ENCODE data around the gene CKS1B. TPM values are rescaled to one million over a fixed set of nuclear protein-coding genes. Genes with fewer than 3 reads are reported as not detected.

Gene CKS1B
- total RNA-seq, 2 donors from 2014 or later = 145 to 229 TPM

- Histone ChIP-seq H3K27ac (ENCODE audit: low read depth, low read length) (peak within 1 kb of the TSS; percentile 93), H3K9ac (ENCODE audit: extremely low read depth, low read length, poor library complexity, severe bottlenecking) (peak within 1 kb of the TSS; percentile 68), H3K4me3 (ENCODE audit: low read length) (peak within 1 kb of the TSS; percentile 98), H3K36me3 (ENCODE audit: control insufficient read depth, insufficient read depth, low read length) (peaks cover 58% of the 10 kb centered on the region), H3K4me1 (ENCODE audit: control insufficient read depth, insufficient read depth, low read length) (peaks cover 6% of the 10 kb centered on the region), H3K9me3 (ENCODE audit: control insufficient read depth, low read length) (no peaks in the 10 kb centered on the region), H3K27me3 (ENCODE audit: control insufficient read depth, insufficient read depth, low read length, poor library complexity, severe bottlenecking) (no peaks in the 10 kb centered on the region)
- peak within 1 kb of the TSS; percentile 82 for H3K27ac Mint-ChIP-seq
- H3K9me3 Mint-ChIP-seq = no peaks in the 10 kb centered on the region
- DNase-seq = peak; percentile 93
- peak within 1 kb of the TSS; percentile 77 for H3K4me3 Mint-ChIP-seq
- TF ChIP-seq CTCF (conservative IDR thresholded peaks at IDR 0.05) = peak; percentile 74
- peaks cover 30% of the 10 kb centered on the region for H3K4me1 Mint-ChIP-seq
- WGBS, 2 experiments (ENCODE audit: insufficient coverage in 1 of 2, insufficient read length in 1 of 2) = 1% methylated on average over 24 to 93 of the region's 93 CpGs
- H3K36me3 Mint-ChIP-seq (ENCODE audit: low read depth) = peaks cover 41% of the 10 kb centered on the region
- H3K27me3 Mint-ChIP-seq (ENCODE audit: insufficient read depth) = no peaks in the 10 kb centered on the region
Measured at GRCh38 chr1:154961207-154962155, 13.0 kb upstream of the CKS1B start, which contains the start of gene PYGO2. Gene PYGO2 (minus strand): TSS chr1:154961782. CDS start chr1:154961576, 206 bp downstream.

GRCh38 chr1:154962156-154962749 is 12.2 kb upstream of the CKS1B start:
- peaks cover 66% of the 10 kb centered on the region for H3K36me3 ChIP-seq (ENCODE audit: control insufficient read depth, insufficient read depth, low read length)
- Mint-ChIP-seq H3K4me1 (peaks cover 22% of the 10 kb centered on the region), H3K27me3 (ENCODE audit: insufficient read depth) (no peaks in the 10 kb centered on the region), H3K4me3 (peak overlapping the region; percentile 77), H3K36me3 (ENCODE audit: low read depth) (peaks cover 49% of the 10 kb centered on the region), H3K27ac (peak overlapping the region; percentile 82), H3K9me3 (no peaks in the 10 kb centered on the region)
- H3K4me3 ChIP-seq (ENCODE audit: low read length) = peak overlapping the region; percentile 98
- no peaks in the 10 kb centered on the region for H3K9me3 ChIP-seq (ENCODE audit: control insufficient read depth, low read length)
- H3K27ac ChIP-seq (ENCODE audit: low read depth, low read length) = peak overlapping the region; percentile 93
- no peak for TF ChIP-seq CTCF (conservative IDR thresholded peaks at IDR 0.05)
- H3K4me1 ChIP-seq (ENCODE audit: control insufficient read depth, insufficient read depth, low read length) = no peaks in the 10 kb centered on the region
- 19 to 36% methylated on average over 10 to 25 of the region's 25 CpGs for WGBS, 2 experiments (ENCODE audit: insufficient coverage in 1 of 2, insufficient read length in 1 of 2)
- H3K9ac ChIP-seq (ENCODE audit: extremely low read depth, low read length, poor library complexity, severe bottlenecking) = peak overlapping the region; percentile 68
- DNase-seq = peak; percentile 81
- H3K27me3 ChIP-seq (ENCODE audit: control insufficient read depth, insufficient read depth, low read length, poor library complexity, severe bottlenecking) = no peaks in the 10 kb centered on the region

GRCh38 chr1:154962795-154963330 is 11.6 kb upstream of the CKS1B start:
- no peak for TF ChIP-seq CTCF (conservative IDR thresholded peaks at IDR 0.05)
- Mint-ChIP-seq H3K36me3 (ENCODE audit: low read depth) (peaks cover 54% of the 10 kb centered on the region), H3K4me1 (peaks cover 16% of the 10 kb centered on the region), H3K27ac (peak overlapping the region; percentile 82), H3K9me3 (no peaks in the 10 kb centered on the region), H3K4me3 (peak overlapping the region; percentile 77), H3K27me3 (ENCODE audit: insufficient read depth) (no peaks in the 10 kb centered on the region)
- no peaks in the 10 kb centered on the region for H3K27me3 ChIP-seq (ENCODE audit: control insufficient read depth, insufficient read depth, low read length, poor library complexity, severe bottlenecking)
- peak overlapping the region; percentile 98 for H3K4me3 ChIP-seq (ENCODE audit: low read length)
- no peaks in the 10 kb centered on the region for H3K9me3 ChIP-seq (ENCODE audit: control insufficient read depth, low read length)
- no peak overlapping the region for H3K27ac ChIP-seq (ENCODE audit: low read depth, low read length)
- 65 to 89% methylated on average over 2 to 6 of the region's 6 CpGs for WGBS, 2 experiments (ENCODE audit: insufficient coverage in 1 of 2, insufficient read length in 1 of 2)
- H3K9ac ChIP-seq (ENCODE audit: extremely low read depth, low read length, poor library complexity, severe bottlenecking) = no peak overlapping the region
- H3K36me3 ChIP-seq (ENCODE audit: control insufficient read depth, insufficient read depth, low read length) = peaks cover 72% of the 10 kb centered on the region
- no peaks in the 10 kb centered on the region for H3K4me1 ChIP-seq (ENCODE audit: control insufficient read depth, insufficient read depth, low read length)
- DNase-seq = no peak

Measured in endodermal cell (in vitro differentiated cells).